DMS79 (cell line): ENCODE data around the gene NSUN4.

Experiments used
- DNase-seq: peaks from one replicate; lab custom pipeline; 2025; lab: John Stamatoyannopoulos, UW

NSUN4 gene

GRCh38 chr1:46407636-46408035, 67.0 kb downstream of the NSUN4 start:
- DNase-seq, result no peak

- no peak for DNase-seq
These were observed 67.9 kb downstream of the NSUN4 start for GRCh38 chr1:46408356-46409062.

GRCh38 chr1:46409063-46409372, 68.4 kb downstream of the NSUN4 start:
- no peak for DNase-seq

DNA sequence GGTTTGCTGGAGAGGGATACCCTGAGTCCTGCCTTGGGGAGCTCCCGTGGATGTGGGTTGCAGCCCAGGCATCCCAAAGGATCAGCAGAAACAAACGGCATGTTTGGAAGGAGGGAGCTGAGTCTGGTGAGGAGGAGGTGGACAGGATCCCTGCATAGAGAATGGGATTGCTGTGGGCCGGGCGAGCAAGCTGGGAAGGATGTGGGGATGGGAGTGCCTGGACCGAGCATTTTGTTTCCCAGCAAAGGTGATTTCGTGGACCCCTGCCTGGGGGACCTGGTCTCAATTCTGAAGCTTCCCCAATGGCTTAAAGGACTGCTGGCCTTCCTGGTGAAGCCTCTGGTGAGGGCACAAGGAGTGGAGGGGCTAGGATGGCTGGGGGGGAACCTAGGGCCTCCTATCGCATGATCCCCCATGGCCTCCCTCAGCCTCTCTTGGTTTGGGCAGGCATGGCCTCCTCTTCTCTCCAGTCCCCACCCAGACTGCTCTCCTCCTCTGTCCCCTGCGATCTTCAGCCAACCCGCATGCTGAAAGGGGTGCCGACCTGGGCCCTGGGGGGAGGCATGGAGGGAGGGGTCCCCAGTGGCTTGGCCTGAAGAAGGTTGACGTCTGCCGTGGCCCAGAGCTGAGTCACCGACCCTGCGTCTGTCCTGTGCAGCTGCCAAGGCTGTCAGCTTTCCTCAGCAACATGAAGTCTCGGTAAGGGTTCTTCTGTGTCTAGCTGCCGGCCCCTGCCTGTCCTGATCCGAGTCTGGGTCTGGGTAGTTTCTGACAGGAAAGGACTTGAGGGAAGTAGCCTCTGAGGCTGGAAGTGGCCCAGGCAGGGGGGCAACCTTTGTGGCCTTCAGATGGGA, 69.8 kb downstream of the NSUN4 start:
- DNase-seq, result no peak

DNA sequence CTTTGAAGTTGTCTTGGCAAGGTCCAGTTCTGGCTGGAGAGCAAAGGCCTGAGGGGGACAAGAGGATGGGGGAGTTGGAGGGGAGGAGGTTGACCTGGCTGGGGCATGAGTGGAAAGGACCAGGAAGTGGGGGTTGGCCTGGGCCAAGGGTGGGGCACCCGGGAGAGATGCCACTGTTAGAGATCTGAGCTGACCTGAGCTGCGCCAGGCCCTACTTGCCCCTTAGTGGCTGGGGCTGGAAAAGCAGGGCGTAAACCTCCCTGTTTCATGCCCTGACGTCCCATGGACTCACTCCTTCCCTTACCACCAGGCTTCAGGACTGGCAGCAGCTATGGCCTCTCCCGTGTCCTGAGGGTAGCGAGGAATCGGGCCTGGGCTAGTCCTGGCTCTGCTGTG, 70.4 kb downstream of the NSUN4 start:
- DNase-seq, result no peak
